ENCODE data around the gene TSSK6.

- peak in 3 of 4 experiments; percentile 36 to 80 (median 59) for TF ChIP-seq CTCF (IDR thresholded peaks at IDR 0.05)
- no peak for TF ChIP-seq POLR2AphosphoS5 (IDR thresholded peaks at IDR 0.05)
Observed at GRCh38 chr19:19554074-19555023, 39.0 kb upstream of the TSSK6 start.

Measured in gastroesophageal sphincter (tissue), 3 donors.